IMR-90 (cell line): ENCODE data around the gene FAM163B. TPM values are rescaled to one million over a fixed set of nuclear protein-coding genes. Genes with fewer than 3 reads are reported as not detected.

Experiments used
- ATAC-seq: fragments of 200-7000 bp; cut with Tn5 transposase; 2 replicates; pipeline ENCODE4 v1.9.1; 2020; ENCODE audit warnings: low read depth, mild to moderate bottlenecking, moderate library complexity
- BruUV-seq: library from RNA; stranded (reverse); fragments of 400-500 nt; replicated peaks from 2 replicates; lab custom pipeline; 2021; lab: Mats Ljungman, UMichigan
- CTCF ChIA-PET: fragments of 300-600 bp; formaldehyde crosslinking; extraction: SDS; loops from one replicate; lab custom pipeline; 2021; ENCODE audit warnings: antibody characterized with exemption; lab: Yijun Ruan, JAX
- POLR2A ChIA-PET: fragments of 300-600 bp; sonication (Branson Sonifier 250); formaldehyde crosslinking; loops from one replicate; lab custom pipeline; 2022; ENCODE audit warnings: antibody characterized with exemption; ENCODE audit not compliant: unreplicated experiment; lab: Charles Lee
- DNase-seq: peaks from one replicate; pipeline ENCODE4 v3.0.0; 2013
- H2AFZ ChIP-seq: replicated peaks from 2 replicates; pipeline ENCODE3; 2013; ENCODE audit warnings: low read length, mild to moderate bottlenecking; ENCODE audit not compliant: poor library complexity
- H2AK5ac ChIP-seq: 2 replicates; pipeline ENCODE4 v1.6.1; 2013; ENCODE audit warnings: low read depth, low read length, inconsistent platforms
- H2AK9ac ChIP-seq: replicated peaks from 2 replicates; pipeline ENCODE3; 2013; ENCODE audit warnings: mild to moderate bottlenecking, low read depth, low read length, moderate library complexity; ENCODE audit not compliant: poor library complexity
- H2BK120ac ChIP-seq: 2 replicates; pipeline ENCODE4 v1.6.1; 2013; ENCODE audit warnings: low read depth, low read length, inconsistent platforms
- H2BK15ac ChIP-seq: 3 replicates; pipeline ENCODE4 v1.6.1; 2013; ENCODE audit warnings: low read depth, low read length, inconsistent platforms
- H2BK20ac ChIP-seq: 2 replicates; pipeline ENCODE4 v1.6.1; 2013; ENCODE audit warnings: low read depth, mild to moderate bottlenecking, inconsistent platforms, low read length, moderate library complexity
- H2BK5ac ChIP-seq: 2 replicates; pipeline ENCODE4 v1.6.1; 2013; ENCODE audit warnings: mild to moderate bottlenecking, low read depth, low read length, inconsistent platforms; ENCODE audit not compliant: poor library complexity, severe bottlenecking
- H3K14ac ChIP-seq: replicated peaks from 2 replicates; pipeline ENCODE4 v1.6.1; 2013; ENCODE audit warnings: low read depth, low read length, inconsistent platforms
- H3K18ac ChIP-seq: 2 replicates; pipeline ENCODE4 v1.6.1; 2013; ENCODE audit warnings: low read depth, low read length, control low read depth
- H3K23ac ChIP-seq: 2 replicates; pipeline ENCODE4 v1.6.1; 2013; ENCODE audit warnings: low read depth, low read length, inconsistent platforms
- H3K27ac ChIP-seq: 2 replicates; pipeline ENCODE4 v1.5.1; 2013; ENCODE audit warnings: mild to moderate bottlenecking, control low read depth, low read length; ENCODE audit not compliant: insufficient read depth
- H3K27me3 ChIP-seq: 2 replicates; pipeline ENCODE4 v1.6.1; 2013; ENCODE audit warnings: low read length; ENCODE audit not compliant: control insufficient read depth, insufficient read depth
- H3K36me3 ChIP-seq: 2 replicates; pipeline ENCODE4 v1.6.1; 2013; ENCODE audit warnings: low read length, mixed read lengths; ENCODE audit not compliant: control insufficient read depth, insufficient read depth
- H3K4ac ChIP-seq: 2 replicates; pipeline ENCODE4 v1.6.1; 2013; ENCODE audit warnings: low read depth, low read length, inconsistent platforms
- H3K4me1 ChIP-seq: 2 replicates; pipeline ENCODE4 v1.6.1; 2013; ENCODE audit warnings: low read length, mixed read lengths; ENCODE audit not compliant: control insufficient read depth, insufficient read depth
- H3K4me2 ChIP-seq: 2 replicates; pipeline ENCODE4 v1.6.1; 2013; ENCODE audit warnings: low read depth, mild to moderate bottlenecking, control low read depth, low read length, moderate library complexity
- H3K4me3 ChIP-seq: 2 replicates; pipeline ENCODE4 v1.5.1; 2013; ENCODE audit warnings: low read depth, mild to moderate bottlenecking, control low read depth, low read length, moderate library complexity; ENCODE audit not compliant: insufficient read depth
- H3K56ac ChIP-seq: 2 replicates; pipeline ENCODE4 v1.6.1; 2013; ENCODE audit warnings: low read length, inconsistent platforms; ENCODE audit not compliant: insufficient read depth; ENCODE audit errors: extremely low read depth
- H3K79me1 ChIP-seq, 2 experiments: 2 replicates each; pipeline ENCODE4 v1.6.1; 2013; ENCODE audit warnings: low read length in 2 of 2, inconsistent platforms in 1 of 2, low read depth in 1 of 2
- H3K9ac ChIP-seq: 2 replicates; pipeline ENCODE4 v1.6.1; 2013; ENCODE audit warnings: low read depth, low read length, control low read depth
- H3K9me1 ChIP-seq: 2 replicates; pipeline ENCODE4 v1.6.1; 2013; ENCODE audit warnings: low read length, inconsistent platforms; ENCODE audit not compliant: insufficient read depth
- H3K9me3 ChIP-seq: 2 replicates; pipeline ENCODE4 v1.6.1; 2013; ENCODE audit warnings: low read length; ENCODE audit not compliant: control insufficient read depth, insufficient read depth
- H4K20me1 ChIP-seq: 2 replicates; pipeline ENCODE4 v1.6.1; 2013; ENCODE audit warnings: low read length, inconsistent platforms; ENCODE audit not compliant: insufficient read depth
- H4K5ac ChIP-seq: 2 replicates; pipeline ENCODE4 v1.6.1; 2013; ENCODE audit warnings: mild to moderate bottlenecking, low read depth, low read length, control low read depth
- H4K8ac ChIP-seq, 2 experiments: 2 replicates each; pipeline ENCODE4 v1.6.1; 2013; ENCODE audit warnings: low read depth in 2 of 2, low read length in 2 of 2, control low read depth in 1 of 2, inconsistent platforms in 1 of 2
- H4K91ac ChIP-seq: 2 replicates; pipeline ENCODE4 v1.6.1; 2013; ENCODE audit warnings: low read depth, low read length, inconsistent platforms; ENCODE audit not compliant: insufficient read depth
- BHLHE40 ChIP-seq: fragments of 150-350 bp; IDR thresholded peaks from 2 replicates; pipeline ENCODE4 v1.6.1; 2016; ENCODE audit warnings: mild to moderate bottlenecking, low read depth, low read length
- CHD1 ChIP-seq: IDR thresholded peaks from 2 replicates; pipeline ENCODE4 v1.6.1; 2012; ENCODE audit warnings: low read depth, low read length, improper control_type of control experiment
- MXI1 ChIP-seq: IDR thresholded peaks from 2 replicates; pipeline ENCODE4 v1.6.1; 2012; ENCODE audit warnings: low read depth, mild to moderate bottlenecking, low read length, moderate library complexity, borderline replicate concordance
- RAD21 ChIP-seq: IDR thresholded peaks from 2 replicates; pipeline ENCODE4 v1.6.1; 2012; ENCODE audit warnings: low read length, improper control_type of control experiment
- RFX5 ChIP-seq: IDR thresholded peaks from 2 replicates; pipeline ENCODE4 v1.8.0; 2012; ENCODE audit warnings: low read depth, mild to moderate bottlenecking, low read length, moderate library complexity
- WGBS, 2 experiments: methylation state at CpG; one replicate each; pipeline versions ENCODE4 v1.1.5 to v1.1.7; 2013; ENCODE audit warnings: missing lambda C conversion rate in 2 of 2; ENCODE audit not compliant: insufficient read length in 1 of 2; ENCODE audit errors: extremely low coverage in 2 of 2; 5-methylcytosine and 5-hydroxymethylcytosine counted together
- dilution Hi-C: fragments of 300-500 bp; cut with HindIII; formaldehyde crosslinking; loops from one replicate; pipeline ENCODE4 v1.14.3; 2018; ENCODE audit warnings: low sequenced_read_pairs; ENCODE audit not compliant: unreplicated experiment
- in situ Hi-C: fragments of 300-500 bp; cut with MboI; formaldehyde crosslinking; loops from 3 replicates; pipeline ENCODE4 v1.14.3; 2019; ENCODE audit warnings: low sequenced_read_pairs, inconsistent platforms, mixed read lengths
- intact Hi-C: fragments of 100-400 bp; cut with micrococcal nuclease; formaldehyde crosslinking; loops from 2 replicates; pipeline ENCODE4 v1.10.0; 2022
- polyA plus RNA-seq, 3 experiments: library from polyadenylated mRNA; depleted of rRNA; stranded (reverse); fragments of >200 nt; gene quantifications; 2 replicates each; pipeline ENCODE4 v1.2.3, GENCODE V29; 2012; ENCODE audit warnings: low replicate concordance in 1 of 3
- total RNA-seq: library from RNA; depleted of rRNA; stranded (reverse); fragments of >200 nt; gene quantifications from 2 replicates; pipeline ENCODE4 v1.2.3, GENCODE V29; 2012
- TF ChIP-seq, protein P1 (sequence below): conservative IDR thresholded peaks from 2 replicates; pipeline ENCODE4 v1.5.1; 2012; ENCODE audit warnings: mild to moderate bottlenecking, low read depth, low read length, improper control_type of control experiment
- TF ChIP-seq, protein P2 (sequence below): fragments of 150-350 bp; IDR thresholded peaks from 2 replicates; pipeline ENCODE4 v1.6.1; 2017; ENCODE audit warnings: mild to moderate bottlenecking, antibody characterized with exemption, low read length, low read depth

FAM163B gene
- total and polyA plus RNA-seq, 2 of the 4 experiments (the other 2 are of a cell fraction): not detected

DNA sequence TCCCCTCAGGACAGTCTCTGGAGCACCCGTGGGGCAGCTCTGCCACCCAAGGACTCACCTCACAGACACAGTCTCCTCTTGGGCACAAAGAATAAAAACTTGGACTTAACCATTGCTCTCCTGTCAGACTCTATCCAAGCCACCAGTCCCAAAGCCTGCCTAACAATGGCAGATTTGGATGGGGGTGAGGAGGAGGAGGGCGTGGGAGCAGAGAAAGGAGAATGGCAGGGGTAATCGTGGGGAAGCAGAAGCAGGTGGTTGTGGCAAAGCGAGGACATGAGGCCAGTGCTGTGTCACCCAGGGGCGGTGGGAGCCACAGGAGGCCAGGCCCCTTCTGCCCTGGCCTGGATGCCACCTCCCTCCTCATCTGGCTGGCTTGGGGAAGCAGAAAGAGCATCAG is 5.5 kb upstream of the FAM163B start:
- H4K20me1 ChIP-seq: no peaks in the 10 kb centered on the region
- POLR2A ChIA-PET: no interaction called here
- DNase-seq: no peak
- H2AFZ ChIP-seq: no peak overlapping the region
- no peak overlapping the region for H4K91ac ChIP-seq
- ATAC-seq: no peak
- no peak for TF ChIP-seq BHLHE40
- TF ChIP-seq RFX5: no peak
- TF ChIP-seq, protein P1, sequence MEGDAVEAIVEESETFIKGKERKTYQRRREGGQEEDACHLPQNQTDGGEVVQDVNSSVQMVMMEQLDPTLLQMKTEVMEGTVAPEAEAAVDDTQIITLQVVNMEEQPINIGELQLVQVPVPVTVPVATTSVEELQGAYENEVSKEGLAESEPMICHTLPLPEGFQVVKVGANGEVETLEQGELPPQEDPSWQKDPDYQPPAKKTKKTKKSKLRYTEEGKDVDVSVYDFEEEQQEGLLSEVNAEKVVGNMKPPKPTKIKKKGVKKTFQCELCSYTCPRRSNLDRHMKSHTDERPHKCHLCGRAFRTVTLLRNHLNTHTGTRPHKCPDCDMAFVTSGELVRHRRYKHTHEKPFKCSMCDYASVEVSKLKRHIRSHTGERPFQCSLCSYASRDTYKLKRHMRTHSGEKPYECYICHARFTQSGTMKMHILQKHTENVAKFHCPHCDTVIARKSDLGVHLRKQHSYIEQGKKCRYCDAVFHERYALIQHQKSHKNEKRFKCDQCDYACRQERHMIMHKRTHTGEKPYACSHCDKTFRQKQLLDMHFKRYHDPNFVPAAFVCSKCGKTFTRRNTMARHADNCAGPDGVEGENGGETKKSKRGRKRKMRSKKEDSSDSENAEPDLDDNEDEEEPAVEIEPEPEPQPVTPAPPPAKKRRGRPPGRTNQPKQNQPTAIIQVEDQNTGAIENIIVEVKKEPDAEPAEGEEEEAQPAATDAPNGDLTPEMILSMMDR: no peak
- TF ChIP-seq CHD1: no peak
- TF ChIP-seq MXI1: no peak
- TF ChIP-seq, protein P2, sequence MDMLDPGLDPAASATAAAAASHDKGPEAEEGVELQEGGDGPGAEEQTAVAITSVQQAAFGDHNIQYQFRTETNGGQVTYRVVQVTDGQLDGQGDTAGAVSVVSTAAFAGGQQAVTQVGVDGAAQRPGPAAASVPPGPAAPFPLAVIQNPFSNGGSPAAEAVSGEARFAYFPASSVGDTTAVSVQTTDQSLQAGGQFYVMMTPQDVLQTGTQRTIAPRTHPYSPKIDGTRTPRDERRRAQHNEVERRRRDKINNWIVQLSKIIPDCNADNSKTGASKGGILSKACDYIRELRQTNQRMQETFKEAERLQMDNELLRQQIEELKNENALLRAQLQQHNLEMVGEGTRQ: no peak
- TF ChIP-seq RAD21: no peak
- no peak overlapping the region for H2BK15ac ChIP-seq
- no peak overlapping the region for H3K14ac ChIP-seq
- CTCF ChIA-PET: no interaction called here
- no peaks in the 10 kb centered on the region for H3K9me3 ChIP-seq
- no peak overlapping the region for H2BK120ac ChIP-seq
- H2BK5ac ChIP-seq: no peak overlapping the region
- H3K56ac ChIP-seq: no peak overlapping the region
- no peak overlapping the region for H3K9ac ChIP-seq
- intact Hi-C loops (no loop called here), in situ Hi-C loops (no loop called here), dilution Hi-C loops (no loop called here)
- H3K27ac ChIP-seq: no peak overlapping the region
- no peaks in the 10 kb centered on the region for H3K4me1 ChIP-seq
- BruUV-seq: no TSS peak
- H3K18ac ChIP-seq: no peak overlapping the region
- no peaks in the 10 kb centered on the region for H3K9me1 ChIP-seq
- H3K23ac ChIP-seq: no peak overlapping the region
- no peaks in the 10 kb centered on the region for H3K79me1 ChIP-seq
- H3K4me3 ChIP-seq: no peak overlapping the region
- no peak overlapping the region for H3K4ac ChIP-seq
- H2BK20ac ChIP-seq: no peak overlapping the region
- WGBS, 2 experiments: no CpG with 5 or more reads among the region's 5 CpGs
- no peak overlapping the region for H2AK9ac ChIP-seq
- no peaks in the 10 kb centered on the region for H3K36me3 ChIP-seq
- H2AK5ac ChIP-seq: no peak overlapping the region
- H3K27me3 ChIP-seq: peaks cover 53% of the 10 kb centered on the region
- no peak overlapping the region for H4K5ac ChIP-seq
- H3K4me2 ChIP-seq: no peak overlapping the region
- no peak overlapping the region for H4K8ac ChIP-seq
